Measurements from ENCODE around the gene JTB.
A peak's percentile ranks its signal among the peaks of the same experiment; 100 is the strongest.
"Not testable (repeated sequence)": the region's sequence is repeated elsewhere in the genome, so short reads cannot be mapped to it uniquely, and the experiment has no call there.

The JTB gene

GRCh38 chr1:153977250-153978240 lies at the start of gene JTB:
JTB (minus strand) TSS chr1:153977674; CDS start chr1:153977252, 422 bp downstream.
- ChIA-PET POLR2A (interaction anchor here (1.2 to 3.2 kb wide), 6 partner anchors 10 to 344 kb away, joined by 3 to 31 read pairs (median 9); partner anchors contain the start of genes CHTOP, CREB3L4, DENND4B and RPS27), CTCF (interaction anchor here (0.8 to 4.4 kb wide), 14 partner anchors 7 to 467 kb away, joined by 3 to 36 read pairs (median 6); partner anchors contain the start of genes CREB3L4, DENND4B, GATAD2B and RAB13)
- DNase-seq (ENCODE audit: extremely low spot score): peak; percentile 91
- TF ChIP-seq CTCF (IDR thresholded peaks at IDR 0.05; ENCODE audit: control extremely low read depth, extremely low read depth, low read depth, missing control alignments): no peak

GRCh38 chr1:154019940-154020339 lies 42.5 kb upstream of the JTB start:
- no peak for DNase-seq (ENCODE audit: extremely low spot score)
- TF ChIP-seq CTCF (IDR thresholded peaks at IDR 0.05; ENCODE audit: control extremely low read depth, extremely low read depth, low read depth, missing control alignments): no peak
- ChIA-PET POLR2A (no interaction called here), CTCF (interaction anchor here (1.8 to 1.9 kb wide), 2 partner anchors 9 to 11 kb away, joined by 4 read pairs; no protein-coding TSS in a partner anchor)

GRCh38 chr1:154019269-154019668 lies 41.8 kb upstream of the JTB start:
- no peak for TF ChIP-seq CTCF (IDR thresholded peaks at IDR 0.05; ENCODE audit: control extremely low read depth, extremely low read depth, low read depth, missing control alignments)
- CTCF ChIA-PET: interaction anchor here (1.4 to 1.9 kb wide), 4 partner anchors 10 to 17 kb away, joined by 3 to 4 read pairs (median 4); no protein-coding TSS in a partner anchor
- POLR2A ChIA-PET: no interaction called here
- DNase-seq (ENCODE audit: extremely low spot score): no peak

- ChIA-PET CTCF (interaction anchor here (1.0 kb wide), 1 partner anchor 9 kb away, joined by 5 read pairs; no protein-coding TSS in a partner anchor), POLR2A (no interaction called here)
- DNase-seq (ENCODE audit: extremely low spot score): peak; percentile 24
- no peak for TF ChIP-seq CTCF (IDR thresholded peaks at IDR 0.05; ENCODE audit: control extremely low read depth, extremely low read depth, low read depth, missing control alignments)
These were observed 36.9 kb upstream of the JTB start for GRCh38 chr1:154014154-154014907.

GRCh38 chr1:154012543-154012942 lies 35.1 kb upstream of the JTB start:
- CTCF ChIA-PET; POLR2A ChIA-PET; DNase-seq (ENCODE audit: extremely low spot score): not testable (repeated sequence)

GRCh38 chr1:154012129-154012528 lies 34.7 kb upstream of the JTB start:
- ChIA-PET POLR2A (no interaction called here), CTCF (no interaction called here)
- TF ChIP-seq CTCF (IDR thresholded peaks at IDR 0.05; ENCODE audit: control extremely low read depth, extremely low read depth, low read depth, missing control alignments): no peak
- DNase-seq (ENCODE audit: extremely low spot score): no peak

All from GM10248 (cell line).